ENCODE results near the gene WDFY2. TPM values are rescaled to one million over a fixed set of nuclear protein-coding genes. Genes with fewer than 3 reads are reported as not detected.

The WDFY2 gene
- total RNA-seq, 3 donors from 2014 or later (not counting 1 experiment from before 2014, with no cell fraction given), result 29.5 to 32.1 (median 31.3) TPM

GRCh38 chr13:51715613-51716012 lies 131.4 kb downstream of the WDFY2 start:
- Histone ChIP-seq H3K4me3 (ENCODE audit: low read length) (no peak overlapping the region), H3K27me3 (ENCODE audit: control insufficient read depth, insufficient read depth, low read length) (no peaks in the 10 kb centered on the region), H3K36me3 (ENCODE audit: control insufficient read depth, insufficient read depth, low read length) (no peaks in the 10 kb centered on the region), H3K27ac (ENCODE audit: low read length) (no peak overlapping the region), H3K4me1 (ENCODE audit: control insufficient read depth, insufficient read depth, low read length) (no peaks in the 10 kb centered on the region), H3K9me3 (ENCODE audit: control insufficient read depth, insufficient read depth, low read length) (no peaks in the 10 kb centered on the region)
- TF ChIP-seq CTCF (IDR thresholded peaks at IDR 0.05), result no peak
- Mint-ChIP-seq H3K36me3 (no peaks in the 10 kb centered on the region), H3K4me1 (peaks cover 6 to 8% of the 10 kb centered on the region in 2 donors), H3K9me3 (no peaks in the 10 kb centered on the region), H3K27ac (no peak overlapping the region), H3K4me3 (no peak overlapping the region), H3K27me3 (ENCODE audit: low read depth in 2 of 2) (no peaks in the 10 kb centered on the region)
- intact Hi-C loops (cut with micrococcal nuclease), result no loop called here
- WGBS (ENCODE audit: insufficient coverage), result 93% methylated on average over 2 of the region's 3 CpGs
- ATAC-seq, result no peak
- no peak for DNase-seq

- Mint-ChIP-seq H3K27ac (peak overlapping the region in 1 of 2 donors; percentile 18), H3K9me3 (no peaks in the 10 kb centered on the region), H3K27me3 (ENCODE audit: low read depth in 2 of 2) (no peaks in the 10 kb centered on the region), H3K36me3 (no peaks in the 10 kb centered on the region), H3K4me1 (peaks cover 6 to 8% of the 10 kb centered on the region in 2 donors), H3K4me3 (no peak overlapping the region)
- DNase-seq, result no peak
- Histone ChIP-seq H3K36me3 (ENCODE audit: control insufficient read depth, insufficient read depth, low read length) (no peaks in the 10 kb centered on the region), H3K27ac (ENCODE audit: low read length) (no peak overlapping the region), H3K4me1 (ENCODE audit: control insufficient read depth, insufficient read depth, low read length) (no peaks in the 10 kb centered on the region), H3K9me3 (ENCODE audit: control insufficient read depth, insufficient read depth, low read length) (no peaks in the 10 kb centered on the region), H3K4me3 (ENCODE audit: low read length) (no peak overlapping the region), H3K27me3 (ENCODE audit: control insufficient read depth, insufficient read depth, low read length) (no peaks in the 10 kb centered on the region)
- 95% methylated on average over 1 of the region's 1 CpG for WGBS (ENCODE audit: insufficient coverage)
- ATAC-seq, result no peak
- intact Hi-C loops (cut with micrococcal nuclease), result no loop called here
- no peak for TF ChIP-seq CTCF (IDR thresholded peaks at IDR 0.05)
These were observed 133.6 kb downstream of the WDFY2 start for GRCh38 chr13:51717786-51718398.

GRCh38 chr13:51719394-51719793 lies 135.1 kb downstream of the WDFY2 start:
- Histone ChIP-seq H3K4me3 (ENCODE audit: low read length) (no peak overlapping the region), H3K27ac (ENCODE audit: low read length) (no peak overlapping the region), H3K27me3 (ENCODE audit: control insufficient read depth, insufficient read depth, low read length) (no peaks in the 10 kb centered on the region), H3K36me3 (ENCODE audit: control insufficient read depth, insufficient read depth, low read length) (no peaks in the 10 kb centered on the region), H3K4me1 (ENCODE audit: control insufficient read depth, insufficient read depth, low read length) (no peaks in the 10 kb centered on the region), H3K9me3 (ENCODE audit: control insufficient read depth, insufficient read depth, low read length) (no peaks in the 10 kb centered on the region)
- TF ChIP-seq CTCF (IDR thresholded peaks at IDR 0.05), result no peak
- WGBS (ENCODE audit: insufficient coverage), result 100% methylated on average over 1 of the region's 1 CpG
- Mint-ChIP-seq H3K27me3 (ENCODE audit: low read depth in 2 of 2) (no peaks in the 10 kb centered on the region), H3K4me3 (no peak overlapping the region), H3K4me1 (peaks cover 0 to 7% of the 10 kb centered on the region in 2 donors), H3K27ac (no peak overlapping the region), H3K36me3 (no peaks in the 10 kb centered on the region), H3K9me3 (no peaks in the 10 kb centered on the region)
- intact Hi-C loops (cut with micrococcal nuclease), result no loop called here
- ATAC-seq, result no peak
- no peak for DNase-seq

- Histone ChIP-seq H3K4me1 (ENCODE audit: control insufficient read depth, insufficient read depth, low read length) (no peaks in the 10 kb centered on the region), H3K4me3 (ENCODE audit: low read length) (no peak overlapping the region), H3K9me3 (ENCODE audit: control insufficient read depth, insufficient read depth, low read length) (no peaks in the 10 kb centered on the region), H3K27me3 (ENCODE audit: control insufficient read depth, insufficient read depth, low read length) (no peaks in the 10 kb centered on the region), H3K36me3 (ENCODE audit: control insufficient read depth, insufficient read depth, low read length) (peaks cover 5% of the 10 kb centered on the region), H3K27ac (ENCODE audit: low read length) (no peak overlapping the region)
- Mint-ChIP-seq H3K27ac (peak overlapping the region in 1 of 2 donors; percentile 7), H3K4me3 (no peak overlapping the region), H3K27me3 (ENCODE audit: low read depth in 2 of 2) (no peaks in the 10 kb centered on the region), H3K9me3 (no peaks in the 10 kb centered on the region), H3K36me3 (no peaks in the 10 kb centered on the region), H3K4me1 (peaks cover 4 to 7% of the 10 kb centered on the region in 2 donors)
- DNase-seq (no peak), ATAC-seq (no peak)
- 71% methylated on average over 3 of the region's 3 CpGs for WGBS (ENCODE audit: insufficient coverage)
- intact Hi-C loops (cut with micrococcal nuclease), result loop anchor here (10.0 kb wide), 1 partner anchor 137 kb away; the partner anchor contains the start of gene WDFY2
- no peak for TF ChIP-seq CTCF (IDR thresholded peaks at IDR 0.05)
These were observed 137.2 kb downstream of the WDFY2 start for GRCh38 chr13:51721496-51721895.
